HEK293 (cell line): ENCODE data around the gene FAM98C.

Source experiments
- GLI4 ChIP-seq: fragments of 450-650 bp; formaldehyde crosslinking; IDR thresholded peaks from 2 replicates; pipeline ENCODE4 v1.5.1; 2016; ENCODE audit warnings: missing biosample characterization, missing genetic modification characterization
- GLIS2 ChIP-seq: fragments of 450-650 bp; formaldehyde crosslinking; IDR thresholded peaks from 2 replicates; pipeline ENCODE4 v1.5.1; 2016; ENCODE audit warnings: missing biosample characterization, missing genetic modification characterization
- PBX3 ChIP-seq: sonication (generic); formaldehyde crosslinking; IDR thresholded peaks from 2 replicates; pipeline ENCODE4 v1.8.1; 2022; ENCODE audit warnings: mild to moderate bottlenecking, moderate library complexity, missing genetic modification reagents
- PRDM6 ChIP-seq: fragments of 450-650 bp; formaldehyde crosslinking; IDR thresholded peaks from 2 replicates; pipeline ENCODE4 v1.5.1; 2017; ENCODE audit warnings: missing biosample characterization, missing genetic modification characterization
- ZBTB17 ChIP-seq: fragments of 450-650 bp; formaldehyde crosslinking; IDR thresholded peaks from 2 replicates; pipeline ENCODE4 v1.5.1; 2016; ENCODE audit warnings: missing biosample characterization, missing genetic modification characterization
- ZBTB21 ChIP-seq: fragments of 450-650 bp; formaldehyde crosslinking; IDR thresholded peaks from 2 replicates; pipeline ENCODE4 v1.5.1; 2017; ENCODE audit warnings: missing biosample characterization, missing genetic modification characterization
- ZBTB49 ChIP-seq: fragments of 450-650 bp; formaldehyde crosslinking; IDR thresholded peaks from 2 replicates; pipeline ENCODE4 v1.5.1; 2016; ENCODE audit warnings: missing biosample characterization, missing genetic modification characterization, low read depth
- ZNF155 ChIP-seq: fragments of 450-650 bp; formaldehyde crosslinking; IDR thresholded peaks from 2 replicates; pipeline ENCODE4 v1.5.1; 2016; ENCODE audit warnings: missing biosample characterization, missing genetic modification characterization
- ZNF211 ChIP-seq: fragments of 450-650 bp; formaldehyde crosslinking; IDR thresholded peaks from 2 replicates; pipeline ENCODE4 v1.5.1; 2016; ENCODE audit warnings: low read depth, missing biosample characterization, missing genetic modification characterization
- ZNF274 ChIP-seq, 2 experiments: fragments of 200-500 bp in 1 of 2; fragments of 450-650 bp in 1 of 2; sonication (Bioruptor generic) in 1 of 2; formaldehyde crosslinking in 1 of 2; IDR thresholded peaks; 2 replicates each; pipeline versions ENCODE4 v1.5.1 to v1.6.1; 2014 to 2016; ENCODE audit warnings: borderline replicate concordance in 1 of 2, inconsistent platforms in 1 of 2, low read length in 1 of 2, missing biosample characterization in 1 of 2, missing genetic modification characterization in 1 of 2
- ZNF302 ChIP-seq: fragments of 450-650 bp; formaldehyde crosslinking; IDR thresholded peaks from 2 replicates; pipeline ENCODE4 v1.5.1; 2016; ENCODE audit warnings: missing biosample characterization, missing genetic modification characterization, low read depth
- ZNF335 ChIP-seq: fragments of 450-650 bp; formaldehyde crosslinking; conservative IDR thresholded peaks from 2 replicates; pipeline ENCODE4 v1.5.1; 2016; ENCODE audit warnings: missing biosample characterization, missing genetic modification characterization
- ZNF513 ChIP-seq: fragments of 450-650 bp; IDR thresholded peaks from 2 replicates; pipeline ENCODE4 v1.5.1; 2018; ENCODE audit warnings: missing biosample characterization, missing genetic modification characterization
- ZNF654 ChIP-seq: fragments of 450-650 bp; formaldehyde crosslinking; IDR thresholded peaks from 2 replicates; pipeline ENCODE4 v1.5.1; 2016; ENCODE audit warnings: low read depth, missing biosample characterization, missing genetic modification characterization
- ZNF704 ChIP-seq: fragments of 450-650 bp; formaldehyde crosslinking; IDR thresholded peaks from 2 replicates; pipeline ENCODE4 v1.5.1; 2016; ENCODE audit warnings: missing biosample characterization, missing genetic modification characterization
- ZSCAN5A ChIP-seq: fragments of 450-650 bp; formaldehyde crosslinking; IDR thresholded peaks from 2 replicates; pipeline ENCODE4 v1.5.1; 2016; ENCODE audit warnings: missing biosample characterization, missing genetic modification characterization
- ZXDB ChIP-seq: fragments of 450-650 bp; formaldehyde crosslinking; IDR thresholded peaks from 2 replicates; pipeline ENCODE4 v1.5.1; 2016; ENCODE audit warnings: missing biosample characterization, missing genetic modification characterization

The FAM98C gene

GRCh38 chr19:38374332-38375097 lies 28.4 kb upstream of the FAM98C start, which contains the start of gene PSMD8 (continued):
- peak; percentile 73; the same call in 1 of the 2 replicates for TF ChIP-seq ZNF704
- no peak for TF ChIP-seq ZBTB49
- TF ChIP-seq ZNF274 (IDR thresholded peaks at IDR 0.05; ENCODE audit: low read length), result no peak
- no peak for TF ChIP-seq ZNF274 (tag by site-specific recombination; IDR thresholded peaks at IDR 0.05; ENCODE audit: borderline replicate concordance)
- TF ChIP-seq PRDM6 (tag by site-specific recombination), result no peak; the same call in 1 of the 2 replicates
- peak; percentile 98 for TF ChIP-seq ZSCAN5A (tag by site-specific recombination)
- peak; percentile 93 for TF ChIP-seq PBX3
- TF ChIP-seq ZNF335 (tag by site-specific recombination), result peak; percentile 99
- TF ChIP-seq GLIS2 (tag by site-specific recombination), result peak; percentile 43
- no peak; the same call in 1 of the 2 replicates for TF ChIP-seq GLI4 (tag by site-specific recombination)
- no peak for TF ChIP-seq ZNF155
- no peak for TF ChIP-seq ZNF302 (tag by site-specific recombination)
- TF ChIP-seq ZXDB (tag by site-specific recombination), result peak; percentile 97
- no peak; the same call in 1 of the 2 replicates for TF ChIP-seq ZNF513 (tag by site-specific recombination)
- no peak; the same call in 1 of the 2 replicates for TF ChIP-seq ZNF211 (tag by site-specific recombination)
- peak; percentile 99 for TF ChIP-seq ZBTB21 (tag by site-specific recombination)
- no peak; the same call in 1 of the 2 replicates for TF ChIP-seq ZNF654
- TF ChIP-seq ZBTB17 (tag by site-specific recombination), result peak; percentile 99
- TF ChIP-seq, all 188 proteins: peak for 103
